GM12874 (cell line): ENCODE results near the gene VPS39.

ENCODE experiments used
- CTCF ChIP-seq: IDR thresholded peaks from 2 replicates; pipeline ENCODE4 v1.5.1; 2011; ENCODE audit warnings: low read depth, mild to moderate bottlenecking, control low read depth, low read length, moderate library complexity; ENCODE audit not compliant: insufficient read depth

VPS39 gene

GRCh38 chr15:42130246-42130986 lies 77.7 kb downstream of the VPS39 start:
- no peak for TF ChIP-seq CTCF

GRCh38 chr15:42129364-42129763 lies 78.7 kb downstream of the VPS39 start:
- TF ChIP-seq CTCF, result no peak

- TF ChIP-seq CTCF, result no peak
Measured at GRCh38 chr15:42128476-42128875, 79.6 kb downstream of the VPS39 start.

- no peak for TF ChIP-seq CTCF
Measured at GRCh38 chr15:42123546-42123945, 84.6 kb downstream of the VPS39 start.

GRCh38 chr15:42121682-42122081 lies 86.4 kb downstream of the VPS39 start:
- no peak for TF ChIP-seq CTCF

GRCh38 chr15:42121021-42121420 lies 87.1 kb downstream of the VPS39 start:
- TF ChIP-seq CTCF, result no peak

GRCh38 chr15:42120285-42120684 lies 87.8 kb downstream of the VPS39 start:
- TF ChIP-seq CTCF, result no peak

GRCh38 chr15:42119446-42119760 lies 88.7 kb downstream of the VPS39 start:
- no peak for TF ChIP-seq CTCF
